Thoracic aorta (tissue), 2 donors: ENCODE results near the gene PPP1R8. TPM values are rescaled to one million over a fixed set of nuclear protein-coding genes. Genes with fewer than 3 reads are reported as not detected.
A peak's percentile ranks its signal among the peaks of the same experiment; 100 is the strongest.

Source experiments
- ATAC-seq: fragments of 150-250 bp; one replicate; pipeline ENCODE4 v1.8.0; 2017; ENCODE audit warnings: low read depth; ENCODE audit not compliant: insufficient number of reproducible peaks, low FRiP score
- DNase-seq: peaks from one replicate; pipeline ENCODE4 v3.0.0-alpha.2; 2020; ENCODE audit warnings: low spot score
- H3K27ac ChIP-seq, 2 donors: fragments of 200-600 bp; sonication (generic); 1 replicate in 1 of 2; 2 replicates in 1 of 2; pipeline ENCODE4 v1.5.1; 2016; ENCODE audit warnings: mild to moderate bottlenecking in 2 of 2, moderate library complexity in 2 of 2
- H3K27me3 ChIP-seq: fragments of 200-600 bp; sonication (generic); replicated peaks from 2 replicates; pipeline ENCODE4 v1.6.0; 2016; ENCODE audit warnings: mild to moderate bottlenecking; ENCODE audit not compliant: insufficient read depth
- H3K36me3 ChIP-seq: fragments of 200-600 bp; sonication (generic); one replicate; pipeline ENCODE4 v1.5.1; 2016
- H3K4me1 ChIP-seq, 2 donors: fragments of 200-600 bp; sonication (generic); 1 replicate in 1 of 2; 2 replicates in 1 of 2; pipeline versions ENCODE4 v1.5.1 to v1.6.0; 2016; ENCODE audit warnings: low read depth in 2 of 2, mild to moderate bottlenecking in 1 of 2; ENCODE audit not compliant: control insufficient read depth in 1 of 2
- H3K4me3 ChIP-seq: fragments of 200-600 bp; sonication (generic); 2 replicates; pipeline ENCODE4 v1.5.1; 2016; ENCODE audit warnings: mild to moderate bottlenecking
- H3K9me3 ChIP-seq: fragments of 200-600 bp; sonication (generic); 2 replicates; pipeline ENCODE4 v1.5.1; 2016
- total RNA-seq, 2 donors: library from RNA; depleted of rRNA; stranded (reverse); fragments of >200 nt; gene quantifications; one replicate each; pipeline versions ENCODE4 v1.1.0 to v1.2.3, GENCODE V29; 2016
- TF ChIP-seq, protein P1 (sequence below): fragments of 200-600 bp; sonication (generic); IDR thresholded peaks from one replicate; pipeline ENCODE4 v1.5.1; 2019; ENCODE audit warnings: antibody characterized with exemption

Gene PPP1R8
- total RNA-seq, 2 donors from 2014 or later, result 37.2 to 40.8 TPM

DNA sequence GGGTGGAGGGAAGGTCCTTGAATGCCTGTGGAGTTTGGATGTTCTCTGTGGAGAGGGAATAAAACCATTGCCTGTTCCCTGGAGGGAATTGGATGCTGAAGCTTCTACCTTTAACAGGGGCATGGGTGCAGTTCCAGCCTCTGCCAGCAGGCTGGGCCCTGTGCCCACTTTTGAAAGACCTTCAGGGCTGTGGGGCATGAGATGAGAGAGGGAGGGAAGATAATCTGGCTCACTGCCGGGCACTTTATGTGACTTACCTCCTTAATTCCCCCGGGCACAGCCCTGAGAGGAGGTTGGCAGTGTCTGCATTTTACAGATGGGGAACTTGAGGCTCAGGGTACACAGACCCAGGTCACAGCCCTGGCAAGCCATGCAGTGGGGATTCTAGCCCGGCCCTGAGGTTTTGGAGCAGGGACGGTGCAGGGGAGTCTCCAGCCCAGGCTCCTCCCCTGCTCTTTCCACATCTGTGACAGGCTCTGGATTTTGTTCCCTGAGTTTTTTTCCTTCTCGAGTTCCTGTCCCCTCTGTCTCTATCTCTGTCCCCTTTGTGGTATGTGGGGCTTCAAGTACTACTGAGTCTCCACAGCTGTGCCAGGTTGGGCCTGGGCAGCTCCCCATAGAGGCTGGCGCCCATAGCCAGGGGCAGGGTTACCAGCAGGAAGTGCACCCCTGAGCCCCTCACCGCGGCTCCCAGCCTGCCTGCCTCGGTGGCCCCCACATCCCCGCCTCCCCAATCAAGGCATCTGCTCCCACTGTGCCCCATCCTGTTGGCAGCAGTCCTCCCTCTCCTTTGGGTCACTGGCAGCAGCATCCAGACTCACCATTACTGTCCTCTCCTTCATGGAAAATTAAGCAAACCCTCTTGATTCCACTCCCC is 27.7 kb downstream of the PPP1R8 start:
- Histone ChIP-seq H3K9me3 (no peaks in the 10 kb centered on the region), H3K36me3 (no peaks in the 10 kb centered on the region), H3K27ac (no peak overlapping the region), H3K4me1 (peaks cover 0 to 6% of the 10 kb centered on the region in 2 donors), H3K4me3 (no peak overlapping the region), H3K27me3 (no peaks in the 10 kb centered on the region)
- TF ChIP-seq, protein P1, sequence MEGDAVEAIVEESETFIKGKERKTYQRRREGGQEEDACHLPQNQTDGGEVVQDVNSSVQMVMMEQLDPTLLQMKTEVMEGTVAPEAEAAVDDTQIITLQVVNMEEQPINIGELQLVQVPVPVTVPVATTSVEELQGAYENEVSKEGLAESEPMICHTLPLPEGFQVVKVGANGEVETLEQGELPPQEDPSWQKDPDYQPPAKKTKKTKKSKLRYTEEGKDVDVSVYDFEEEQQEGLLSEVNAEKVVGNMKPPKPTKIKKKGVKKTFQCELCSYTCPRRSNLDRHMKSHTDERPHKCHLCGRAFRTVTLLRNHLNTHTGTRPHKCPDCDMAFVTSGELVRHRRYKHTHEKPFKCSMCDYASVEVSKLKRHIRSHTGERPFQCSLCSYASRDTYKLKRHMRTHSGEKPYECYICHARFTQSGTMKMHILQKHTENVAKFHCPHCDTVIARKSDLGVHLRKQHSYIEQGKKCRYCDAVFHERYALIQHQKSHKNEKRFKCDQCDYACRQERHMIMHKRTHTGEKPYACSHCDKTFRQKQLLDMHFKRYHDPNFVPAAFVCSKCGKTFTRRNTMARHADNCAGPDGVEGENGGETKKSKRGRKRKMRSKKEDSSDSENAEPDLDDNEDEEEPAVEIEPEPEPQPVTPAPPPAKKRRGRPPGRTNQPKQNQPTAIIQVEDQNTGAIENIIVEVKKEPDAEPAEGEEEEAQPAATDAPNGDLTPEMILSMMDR, result peak; percentile 92
- DNase-seq, result peak; percentile 49
- ATAC-seq, result peak; percentile 69

DNA sequence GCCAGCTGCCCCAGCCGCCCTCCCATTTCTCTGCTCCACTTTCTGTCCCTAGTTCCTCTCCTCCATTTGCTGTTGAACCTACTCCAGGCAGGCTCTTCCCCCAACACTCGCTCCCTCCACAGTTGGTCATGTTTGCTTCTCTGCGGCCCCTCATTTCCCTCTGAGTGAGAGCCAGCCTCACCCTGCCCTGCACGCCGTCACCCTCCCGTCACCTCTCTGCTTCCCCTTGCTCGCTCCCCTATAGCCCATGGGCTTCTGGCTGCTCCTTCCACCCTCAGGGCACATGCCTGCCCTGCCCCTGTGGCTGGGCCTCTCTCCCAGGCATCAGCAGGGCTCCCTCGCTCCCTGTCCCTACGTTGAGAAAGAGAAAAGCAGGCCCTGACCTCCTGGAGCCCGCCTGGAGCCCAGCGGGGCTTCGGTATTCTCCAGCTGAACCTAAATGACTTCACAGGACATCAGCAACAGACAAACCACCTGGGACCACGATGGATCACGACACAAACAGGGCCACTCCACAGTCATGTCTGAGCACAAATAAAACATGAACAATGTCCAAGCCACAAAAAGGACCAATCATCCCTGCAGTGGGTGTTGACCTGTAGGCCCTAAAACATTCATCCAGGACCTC is 28.5 kb downstream of the PPP1R8 start:
- no peak overlapping the region for H3K27ac ChIP-seq

DNA sequence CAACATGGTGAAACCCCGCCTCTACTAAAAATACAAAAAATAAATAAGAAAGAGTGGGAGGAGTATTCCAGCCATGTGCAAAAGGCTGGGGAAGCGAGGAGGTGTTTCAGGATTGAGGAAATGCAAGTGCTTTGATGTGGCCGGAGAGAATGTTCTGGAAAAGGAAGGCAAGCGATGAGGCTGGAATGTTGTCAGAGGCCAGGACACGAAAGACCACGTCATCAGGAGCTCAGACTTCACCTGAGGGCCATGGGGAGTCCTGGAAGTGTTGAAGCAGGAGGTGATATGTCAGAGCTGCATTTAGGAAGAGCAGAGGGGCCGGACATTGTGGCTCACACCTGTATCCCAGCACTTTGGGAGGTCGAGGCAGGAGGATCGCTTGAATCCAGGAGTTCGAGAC is 30.9 kb downstream of the PPP1R8 start:
- TF ChIP-seq, protein P1, result no peak
- H3K9me3 ChIP-seq, result no peaks in the 10 kb centered on the region
- no peak overlapping the region for H3K27ac ChIP-seq
- peaks cover 0 to 6% of the 10 kb centered on the region in 2 donors for H3K4me1 ChIP-seq
- ATAC-seq (no peak), DNase-seq (no peak)
- no peak overlapping the region for H3K4me3 ChIP-seq
- H3K36me3 ChIP-seq, result no peaks in the 10 kb centered on the region
- H3K27me3 ChIP-seq, result no peaks in the 10 kb centered on the region

More for the DNA sequence above, 28.5 kb downstream of the PPP1R8 start:
- Histone ChIP-seq H3K36me3 (no peaks in the 10 kb centered on the region), H3K4me1 (peaks cover 0 to 6% of the 10 kb centered on the region in 2 donors), H3K9me3 (no peaks in the 10 kb centered on the region), H3K4me3 (no peak overlapping the region), H3K27me3 (no peaks in the 10 kb centered on the region)
- ATAC-seq, result no peak
- no peak for DNase-seq
- TF ChIP-seq, protein P1, result no peak

DNA sequence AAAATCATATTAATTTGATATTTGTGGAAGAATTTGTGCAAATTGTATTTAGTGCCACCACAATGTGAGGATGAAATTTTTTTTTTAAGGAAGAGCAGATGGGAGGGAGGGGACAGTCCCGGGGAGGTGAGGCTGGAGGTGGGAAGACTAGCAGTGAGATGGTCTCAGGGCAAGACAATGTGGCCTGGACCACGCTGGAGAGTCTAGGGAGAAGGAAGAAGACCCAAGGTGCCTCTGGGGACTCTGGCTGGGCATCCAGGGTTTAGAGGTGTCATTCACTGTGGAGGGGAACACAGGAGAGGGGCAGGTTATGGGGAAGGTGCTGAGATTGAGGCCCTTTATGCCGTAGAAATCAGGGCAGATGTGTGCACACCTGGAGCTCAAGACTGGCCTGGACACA is 31.4 kb downstream of the PPP1R8 start:
- TF ChIP-seq, protein P1, result no peak
- Histone ChIP-seq H3K9me3 (no peaks in the 10 kb centered on the region), H3K27me3 (no peaks in the 10 kb centered on the region), H3K4me1 (peaks cover 0 to 6% of the 10 kb centered on the region in 2 donors), H3K4me3 (no peak overlapping the region), H3K36me3 (no peaks in the 10 kb centered on the region), H3K27ac (peak overlapping the region in 1 of 2 donors; percentile 49)
- DNase-seq, result no peak
- ATAC-seq, result no peak
